Measurements from ENCODE around the gene EDAR. TPM values are rescaled to one million over a fixed set of nuclear protein-coding genes. Genes with fewer than 3 reads are reported as not detected.

Gene EDAR
- total RNA-seq, 2 experiments from 2014 or later: not detected

- peaks cover 20% of the 10 kb centered on the region for H3K4me1 Mint-ChIP-seq (ENCODE audit: low read depth)
- no peaks in the 10 kb centered on the region for H3K27me3 Mint-ChIP-seq (ENCODE audit: low read depth)
- H3K27ac Mint-ChIP-seq: no peak overlapping the region
- POLR2A ChIA-PET: no interaction called here
- H3K9me3 Mint-ChIP-seq (ENCODE audit: insufficient read depth): no peaks in the 10 kb centered on the region
- CTCF ChIA-PET: no interaction called here
- no peaks in the 10 kb centered on the region for H3K36me3 Mint-ChIP-seq (ENCODE audit: low read depth)
- no peak overlapping the region for H3K4me3 Mint-ChIP-seq
- ATAC-seq (no peak), DNase-seq (no peak)
Measured at GRCh38 chr2:108960006-108960405, 29.0 kb downstream of the EDAR start.

DNA sequence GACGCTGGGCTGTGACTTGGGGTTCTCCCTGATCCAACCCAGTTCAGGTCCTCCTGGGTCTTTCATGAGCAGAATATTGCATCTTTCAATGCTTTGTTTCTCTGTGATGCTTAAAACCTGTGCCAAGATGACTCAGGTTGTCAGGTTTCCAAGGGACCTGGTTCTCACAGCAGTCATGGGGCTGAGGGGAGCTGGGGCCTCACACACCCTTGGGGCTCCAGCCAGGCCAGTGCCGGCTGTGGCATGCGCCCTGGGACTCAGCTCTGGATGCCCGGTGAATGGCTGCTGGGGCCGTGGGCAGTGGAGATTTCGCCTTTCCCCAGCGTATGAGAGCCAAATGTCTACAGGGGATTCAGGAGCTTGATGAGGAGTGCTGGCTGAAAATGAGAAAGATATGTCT is 29.6 kb downstream of the EDAR start:
- ATAC-seq (no peak), DNase-seq (no peak)
- Mint-ChIP-seq H3K36me3 (ENCODE audit: low read depth) (no peaks in the 10 kb centered on the region), H3K27ac (no peak overlapping the region), H3K4me1 (ENCODE audit: low read depth) (peaks cover 14% of the 10 kb centered on the region), H3K9me3 (ENCODE audit: insufficient read depth) (no peaks in the 10 kb centered on the region), H3K4me3 (no peak overlapping the region), H3K27me3 (ENCODE audit: low read depth) (no peaks in the 10 kb centered on the region)
- ChIA-PET CTCF (no interaction called here), POLR2A (no interaction called here)

- no peaks in the 10 kb centered on the region for H3K27me3 Mint-ChIP-seq (ENCODE audit: low read depth)
- no peaks in the 10 kb centered on the region for H3K9me3 Mint-ChIP-seq (ENCODE audit: insufficient read depth)
- no peak for ATAC-seq
- H3K4me1 Mint-ChIP-seq (ENCODE audit: low read depth): peaks cover 9% of the 10 kb centered on the region
- DNase-seq: no peak
- no peak overlapping the region for H3K27ac Mint-ChIP-seq
- no peak overlapping the region for H3K4me3 Mint-ChIP-seq
- no peaks in the 10 kb centered on the region for H3K36me3 Mint-ChIP-seq (ENCODE audit: low read depth)
- ChIA-PET CTCF (interaction anchor here (0.6 to 1.5 kb wide), 4 partner anchors 11 to 551 kb away, joined by 3 to 5 read pairs (median 3); no protein-coding TSS in a partner anchor), POLR2A (no interaction called here)
Measured at GRCh38 chr2:108958632-108959341, 30.2 kb downstream of the EDAR start.

DNA sequence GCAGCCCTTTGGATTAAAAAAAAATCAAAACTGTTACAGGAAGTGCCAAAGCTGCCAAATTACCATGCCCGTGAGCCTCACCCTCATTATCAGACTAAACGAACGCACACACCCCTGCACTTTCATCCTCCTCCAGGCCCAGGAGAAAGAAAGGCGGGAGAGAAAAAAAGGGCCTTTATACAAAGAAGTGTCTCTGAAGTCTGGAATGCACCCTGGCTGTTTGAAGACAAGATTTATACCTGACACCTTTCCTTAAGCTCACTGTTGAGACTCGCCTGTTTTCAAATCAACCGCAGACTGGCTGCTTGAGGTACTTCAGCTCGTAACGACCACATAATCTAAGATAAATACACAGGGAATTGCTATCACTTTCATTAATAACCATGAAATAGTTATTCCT is 31.0 kb downstream of the EDAR start:
- no peak for DNase-seq

DNA sequence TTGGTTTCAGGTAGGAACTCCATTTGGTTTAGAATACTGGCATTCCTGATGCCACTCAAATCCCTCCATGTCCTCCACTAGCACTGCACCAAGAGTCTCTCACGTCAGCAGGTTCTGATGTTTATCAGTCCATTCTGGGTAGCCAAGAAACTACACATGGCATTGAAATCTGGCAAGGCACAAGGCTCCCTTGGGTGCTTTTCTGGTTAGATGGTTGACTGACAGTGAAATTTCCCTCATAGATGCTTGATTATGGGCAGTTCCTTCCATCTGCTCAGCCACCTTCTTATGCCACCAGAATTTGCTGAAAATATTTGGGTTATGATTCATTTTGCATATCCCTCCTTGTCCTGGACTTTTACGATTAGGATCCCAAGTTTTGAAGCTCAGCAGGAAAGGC is 32.6 kb downstream of the EDAR start:
- Mint-ChIP-seq H3K27ac (no peak overlapping the region), H3K9me3 (ENCODE audit: insufficient read depth) (peaks cover 10% of the 10 kb centered on the region), H3K36me3 (ENCODE audit: low read depth) (no peaks in the 10 kb centered on the region), H3K4me1 (ENCODE audit: low read depth) (peaks cover 9% of the 10 kb centered on the region), H3K4me3 (no peak overlapping the region), H3K27me3 (ENCODE audit: low read depth) (no peaks in the 10 kb centered on the region)
- ChIA-PET CTCF (no interaction called here), POLR2A (no interaction called here)
- DNase-seq (no peak), ATAC-seq (no peak)

More for the DNA sequence above, 31.0 kb downstream of the EDAR start:
- ATAC-seq: no peak
- ChIA-PET POLR2A (no interaction called here), CTCF (interaction anchor here (0.6 to 1.5 kb wide), 4 partner anchors 12 to 552 kb away, joined by 3 to 5 read pairs (median 3); no protein-coding TSS in a partner anchor)
- H3K4me3 Mint-ChIP-seq: no peak overlapping the region
- no peak overlapping the region for H3K27ac Mint-ChIP-seq
- no peaks in the 10 kb centered on the region for H3K36me3 Mint-ChIP-seq (ENCODE audit: low read depth)
- no peaks in the 10 kb centered on the region for H3K9me3 Mint-ChIP-seq (ENCODE audit: insufficient read depth)
- H3K27me3 Mint-ChIP-seq (ENCODE audit: low read depth): no peaks in the 10 kb centered on the region
- peaks cover 9% of the 10 kb centered on the region for H3K4me1 Mint-ChIP-seq (ENCODE audit: low read depth)

DNA sequence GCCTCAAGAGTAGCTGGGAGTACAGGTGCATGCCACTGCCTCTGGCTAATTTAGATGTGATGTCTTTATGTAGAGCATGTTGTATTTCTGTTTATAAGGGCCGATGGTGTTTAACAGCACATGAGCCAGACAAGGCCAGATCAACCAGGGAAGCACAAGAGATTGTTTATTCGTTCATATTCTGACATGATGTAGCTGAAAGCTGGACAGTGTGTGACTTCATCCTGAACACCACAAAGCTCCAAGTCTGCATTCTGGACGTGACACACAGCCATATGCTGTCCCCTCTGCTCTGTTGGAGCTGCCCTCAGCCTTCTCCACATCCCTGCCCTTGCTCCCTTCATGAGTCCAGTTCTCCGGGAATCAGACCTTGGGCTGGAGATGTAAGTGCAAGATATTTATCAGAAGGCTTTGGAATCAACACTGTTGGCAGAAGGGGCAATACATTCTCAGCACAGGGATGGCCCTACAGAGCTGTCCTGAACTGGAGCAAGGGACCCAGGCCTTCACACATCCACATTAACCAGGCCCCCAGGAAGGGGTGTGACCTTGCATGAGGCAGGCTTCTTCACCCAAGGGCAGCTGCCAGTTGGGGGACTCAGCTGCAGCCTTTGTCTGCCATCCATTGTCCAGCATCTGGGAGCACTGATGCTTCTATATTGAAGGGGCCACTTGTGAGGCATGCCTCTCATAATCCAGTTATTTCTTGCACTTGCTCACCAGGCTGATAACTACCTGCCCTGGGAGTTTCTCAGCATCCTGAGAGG is 38.5 kb downstream of the EDAR start:
- Mint-ChIP-seq H3K27me3 (ENCODE audit: low read depth) (no peaks in the 10 kb centered on the region), H3K4me3 (no peak overlapping the region), H3K27ac (no peak overlapping the region), H3K9me3 (ENCODE audit: insufficient read depth) (peaks cover 27% of the 10 kb centered on the region), H3K4me1 (ENCODE audit: low read depth) (no peaks in the 10 kb centered on the region), H3K36me3 (ENCODE audit: low read depth) (peaks cover 8% of the 10 kb centered on the region)
- ChIA-PET CTCF (no interaction called here), POLR2A (no interaction called here)
- no peak for DNase-seq
- no peak for ATAC-seq

GRCh38 chr2:108949316-108950239 is 39.4 kb downstream of the EDAR start:
- no peak for ATAC-seq
- POLR2A ChIA-PET: no interaction called here
- H3K9me3 Mint-ChIP-seq (ENCODE audit: insufficient read depth): peaks cover 27% of the 10 kb centered on the region

DNA sequence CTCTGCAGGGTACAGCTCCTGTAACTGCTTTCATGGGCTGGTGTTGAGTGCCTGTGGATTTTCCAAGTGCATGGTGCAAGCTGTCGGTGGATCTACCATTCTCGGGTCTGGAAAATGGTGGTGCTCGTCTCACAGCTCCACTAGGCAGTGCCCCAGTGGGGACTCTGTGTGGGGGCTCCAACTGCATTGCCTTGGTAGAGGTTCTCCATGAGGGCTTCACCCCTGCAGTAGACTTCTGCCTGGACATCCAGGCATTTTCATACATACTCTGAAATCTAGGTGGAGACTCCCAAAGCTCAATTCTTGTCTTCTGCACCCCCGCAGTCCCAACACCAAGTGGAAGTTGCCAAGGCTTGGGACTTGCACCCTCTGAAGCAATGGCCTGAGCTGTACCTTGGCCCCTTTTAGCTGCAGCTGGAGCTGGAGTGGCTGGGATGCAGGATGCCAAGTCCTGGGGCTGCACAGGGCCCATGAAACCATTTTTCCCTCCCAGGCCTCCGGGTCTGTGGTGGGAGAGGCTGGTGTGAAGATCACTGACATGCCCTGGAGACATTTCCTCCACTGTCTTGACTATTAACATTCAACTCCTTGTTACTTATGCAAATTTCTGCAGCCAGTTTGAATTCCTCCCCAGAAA is 41.6 kb downstream of the EDAR start:
- POLR2A ChIA-PET: no interaction called here
- no peak overlapping the region for H3K4me3 Mint-ChIP-seq
- H3K4me1 Mint-ChIP-seq (ENCODE audit: low read depth): no peaks in the 10 kb centered on the region
- CTCF ChIA-PET: no interaction called here
- H3K36me3 Mint-ChIP-seq (ENCODE audit: low read depth): peaks cover 8% of the 10 kb centered on the region
- H3K27ac Mint-ChIP-seq: no peak overlapping the region
- H3K9me3 Mint-ChIP-seq (ENCODE audit: insufficient read depth): peaks cover 24% of the 10 kb centered on the region
- DNase-seq (no peak), ATAC-seq (no peak)
- no peaks in the 10 kb centered on the region for H3K27me3 Mint-ChIP-seq (ENCODE audit: low read depth)

More at GRCh38 chr2:108949316-108950239, 39.4 kb downstream of the EDAR start:
- Mint-ChIP-seq H3K4me3 (no peak overlapping the region), H3K4me1 (ENCODE audit: low read depth) (no peaks in the 10 kb centered on the region), H3K36me3 (ENCODE audit: low read depth) (peaks cover 8% of the 10 kb centered on the region), H3K27ac (no peak overlapping the region), H3K27me3 (ENCODE audit: low read depth) (no peaks in the 10 kb centered on the region)
- no peak for DNase-seq
- CTCF ChIA-PET: no interaction called here

GRCh38 chr2:108946442-108946841 is 42.6 kb downstream of the EDAR start:
- H3K9me3 Mint-ChIP-seq (ENCODE audit: insufficient read depth): peaks cover 18% of the 10 kb centered on the region
- ChIA-PET CTCF (no interaction called here), POLR2A (no interaction called here)
- peaks cover 8% of the 10 kb centered on the region for H3K36me3 Mint-ChIP-seq (ENCODE audit: low read depth)
- DNase-seq (no peak), ATAC-seq (no peak)
- no peaks in the 10 kb centered on the region for H3K27me3 Mint-ChIP-seq (ENCODE audit: low read depth)
- no peak overlapping the region for H3K27ac Mint-ChIP-seq
- H3K4me3 Mint-ChIP-seq: no peak overlapping the region
- H3K4me1 Mint-ChIP-seq (ENCODE audit: low read depth): no peaks in the 10 kb centered on the region

DNA sequence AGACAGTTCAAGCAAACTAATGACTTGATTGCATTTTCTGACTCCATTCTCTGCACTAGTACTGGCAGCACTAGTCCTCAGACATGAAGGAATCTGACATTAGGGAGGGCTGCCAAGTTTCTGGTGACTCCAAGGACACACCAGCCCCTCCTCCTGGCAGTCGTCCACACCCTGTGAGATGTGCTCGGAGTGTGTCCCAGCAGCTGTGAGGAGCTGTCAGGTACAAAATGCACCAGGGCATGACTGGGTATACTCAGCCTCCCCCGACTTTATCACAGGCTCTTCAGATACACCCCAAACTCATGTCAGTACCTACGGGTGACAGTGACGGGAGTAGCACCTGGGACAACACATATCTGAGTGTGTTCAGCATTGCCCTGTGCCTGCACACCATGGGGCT is 43.1 kb downstream of the EDAR start:
- DNase-seq: no peak
- no peak overlapping the region for H3K27ac Mint-ChIP-seq
- CTCF ChIA-PET: no interaction called here
- H3K4me1 Mint-ChIP-seq (ENCODE audit: low read depth): no peaks in the 10 kb centered on the region
- H3K27me3 Mint-ChIP-seq (ENCODE audit: low read depth): no peaks in the 10 kb centered on the region
- ATAC-seq: no peak
- no peak overlapping the region for H3K4me3 Mint-ChIP-seq
- peaks cover 18% of the 10 kb centered on the region for H3K9me3 Mint-ChIP-seq (ENCODE audit: insufficient read depth)
- peaks cover 8% of the 10 kb centered on the region for H3K36me3 Mint-ChIP-seq (ENCODE audit: low read depth)
- POLR2A ChIA-PET: no interaction called here

GRCh38 chr2:108944601-108945331 is 44.3 kb downstream of the EDAR start:
- H3K27me3 Mint-ChIP-seq (ENCODE audit: low read depth): no peaks in the 10 kb centered on the region
- H3K27ac Mint-ChIP-seq: no peak overlapping the region
- H3K36me3 Mint-ChIP-seq (ENCODE audit: low read depth): peaks cover 8% of the 10 kb centered on the region
- no peak for ATAC-seq
- CTCF ChIA-PET: no interaction called here
- H3K4me1 Mint-ChIP-seq (ENCODE audit: low read depth): no peaks in the 10 kb centered on the region
- H3K9me3 Mint-ChIP-seq (ENCODE audit: insufficient read depth): peaks cover 18% of the 10 kb centered on the region
- POLR2A ChIA-PET: no interaction called here
- no peak overlapping the region for H3K4me3 Mint-ChIP-seq
- no peak for DNase-seq

Data from activated CD8-positive, alpha-beta T cell treated with anti-CD3 and anti-CD28 coated beads, Interleukin-2, amount 10 ng/mL, durations not matched to agents 7 days and 5 days (primary cell).